ENCODE data around the gene GMNN.
"Not testable (repeated sequence)": the region's sequence is repeated elsewhere in the genome, so short reads cannot be mapped to it uniquely, and the experiment has no call there.

The GMNN gene

GRCh38 chr6:24763578-24763977 lies 11.2 kb upstream of the GMNN start:
- Histone ChIP-seq H3K9me3 (ENCODE audit: insufficient read depth, low read depth, low read length) (no peaks in the 10 kb centered on the region), H3K9ac (ENCODE audit: low read depth, low read length) (no peak overlapping the region), H3K4me3 (ENCODE audit: low read length) (no peak overlapping the region), H3K27me3 (ENCODE audit: insufficient read depth, low read length) (no peaks in the 10 kb centered on the region), H3K4me1 (ENCODE audit: insufficient read depth, low read length) (no peaks in the 10 kb centered on the region), H3K27ac (ENCODE audit: low read depth, low read length) (no peak overlapping the region), H3K36me3 (ENCODE audit: insufficient read depth, low read length) (no peaks in the 10 kb centered on the region)
- 87% methylated on average over 3 of the region's 3 CpGs for WGBS

GRCh38 chr6:24764833-24765828 lies 9.6 kb upstream of the GMNN start:
- H3K9ac ChIP-seq (ENCODE audit: low read depth, low read length); H3K4me3 ChIP-seq (ENCODE audit: low read length): not testable (repeated sequence)
- 94% methylated on average over 20 of the region's 20 CpGs for WGBS

GRCh38 chr6:24765968-24766367 lies 8.8 kb upstream of the GMNN start:
- H3K9me3 ChIP-seq (ENCODE audit: insufficient read depth, low read depth, low read length); H3K36me3 ChIP-seq (ENCODE audit: insufficient read depth, low read length); H3K4me1 ChIP-seq (ENCODE audit: insufficient read depth, low read length); H3K27me3 ChIP-seq (ENCODE audit: insufficient read depth, low read length); H3K4me3 ChIP-seq (ENCODE audit: low read length); H3K9ac ChIP-seq (ENCODE audit: low read depth, low read length); H3K27ac ChIP-seq (ENCODE audit: low read depth, low read length): not testable (repeated sequence)
- 97% methylated on average over 25 of the region's 26 CpGs for WGBS

More at GRCh38 chr6:24764833-24765828, 9.6 kb upstream of the GMNN start:
- not testable (repeated sequence) for H3K36me3 ChIP-seq (ENCODE audit: insufficient read depth, low read length); H3K4me1 ChIP-seq (ENCODE audit: insufficient read depth, low read length); H3K27ac ChIP-seq (ENCODE audit: low read depth, low read length); H3K27me3 ChIP-seq (ENCODE audit: insufficient read depth, low read length); H3K9me3 ChIP-seq (ENCODE audit: insufficient read depth, low read depth, low read length)

- no peaks in the 10 kb centered on the region for H3K9me3 ChIP-seq (ENCODE audit: insufficient read depth, low read depth, low read length)
- H3K9ac ChIP-seq (ENCODE audit: low read depth, low read length), result no peak overlapping the region
- no peaks in the 10 kb centered on the region for H3K27me3 ChIP-seq (ENCODE audit: insufficient read depth, low read length)
- 87% methylated on average over 7 of the region's 9 CpGs for WGBS
- no peak overlapping the region for H3K4me3 ChIP-seq (ENCODE audit: low read length)
- H3K36me3 ChIP-seq (ENCODE audit: insufficient read depth, low read length), result no peaks in the 10 kb centered on the region
- no peaks in the 10 kb centered on the region for H3K4me1 ChIP-seq (ENCODE audit: insufficient read depth, low read length)
- no peak overlapping the region for H3K27ac ChIP-seq (ENCODE audit: low read depth, low read length)
Measured at GRCh38 chr6:24766680-24767462, 7.9 kb upstream of the GMNN start.

GRCh38 chr6:24768361-24768760 lies 6.4 kb upstream of the GMNN start:
- H3K9me3 ChIP-seq (ENCODE audit: insufficient read depth, low read depth, low read length), result no peaks in the 10 kb centered on the region
- H3K4me3 ChIP-seq (ENCODE audit: low read length), result no peak overlapping the region
- H3K27ac ChIP-seq (ENCODE audit: low read depth, low read length), result no peak overlapping the region
- no peaks in the 10 kb centered on the region for H3K4me1 ChIP-seq (ENCODE audit: insufficient read depth, low read length)
- no peak overlapping the region for H3K9ac ChIP-seq (ENCODE audit: low read depth, low read length)
- no peaks in the 10 kb centered on the region for H3K36me3 ChIP-seq (ENCODE audit: insufficient read depth, low read length)
- WGBS, result 94% methylated on average over 5 of the region's 5 CpGs
- no peaks in the 10 kb centered on the region for H3K27me3 ChIP-seq (ENCODE audit: insufficient read depth, low read length)

- Histone ChIP-seq H3K27ac (ENCODE audit: low read depth, low read length) (peak overlapping the region; percentile 99), H3K4me3 (ENCODE audit: low read length) (peak overlapping the region; percentile 94), H3K9ac (ENCODE audit: low read depth, low read length) (peak overlapping the region; percentile 99), H3K36me3 (ENCODE audit: insufficient read depth, low read length) (peaks cover 45% of the 10 kb centered on the region), H3K27me3 (ENCODE audit: insufficient read depth, low read length) (no peaks in the 10 kb centered on the region), H3K4me1 (ENCODE audit: insufficient read depth, low read length) (peaks cover 19% of the 10 kb centered on the region), H3K9me3 (ENCODE audit: insufficient read depth, low read depth, low read length) (no peaks in the 10 kb centered on the region)
- WGBS, result 6% methylated on average over 20 of the region's 20 CpGs
Measured at GRCh38 chr6:24775520-24776058, 852 bp downstream of the GMNN start.

- H3K27me3 ChIP-seq (ENCODE audit: insufficient read depth, low read length), result no peaks in the 10 kb centered on the region
- H3K4me3 ChIP-seq (ENCODE audit: low read length), result peak overlapping the region; percentile 94
- no peaks in the 10 kb centered on the region for H3K9me3 ChIP-seq (ENCODE audit: insufficient read depth, low read depth, low read length)
- peaks cover 61% of the 10 kb centered on the region for H3K36me3 ChIP-seq (ENCODE audit: insufficient read depth, low read length)
- no peak overlapping the region for H3K9ac ChIP-seq (ENCODE audit: low read depth, low read length)
- no peak overlapping the region for H3K27ac ChIP-seq (ENCODE audit: low read depth, low read length)
- WGBS, result 92% methylated on average over 1 of the region's 1 CpG
- H3K4me1 ChIP-seq (ENCODE audit: insufficient read depth, low read length), result peaks cover 19% of the 10 kb centered on the region
Measured at GRCh38 chr6:24777227-24777626, 2.5 kb downstream of the GMNN start.

- H3K4me3 ChIP-seq (ENCODE audit: low read length), result no peak overlapping the region
- 96% methylated on average over 1 of the region's 1 CpG for WGBS
- peaks cover 70% of the 10 kb centered on the region for H3K36me3 ChIP-seq (ENCODE audit: insufficient read depth, low read length)
- peaks cover 19% of the 10 kb centered on the region for H3K4me1 ChIP-seq (ENCODE audit: insufficient read depth, low read length)
- no peaks in the 10 kb centered on the region for H3K27me3 ChIP-seq (ENCODE audit: insufficient read depth, low read length)
- no peak overlapping the region for H3K9ac ChIP-seq (ENCODE audit: low read depth, low read length)
- no peaks in the 10 kb centered on the region for H3K9me3 ChIP-seq (ENCODE audit: insufficient read depth, low read depth, low read length)
- H3K27ac ChIP-seq (ENCODE audit: low read depth, low read length), result no peak overlapping the region
Measured at GRCh38 chr6:24778121-24778520, 3.4 kb downstream of the GMNN start.

- peaks cover 77% of the 10 kb centered on the region for H3K36me3 ChIP-seq (ENCODE audit: insufficient read depth, low read length)
- H3K27ac ChIP-seq (ENCODE audit: low read depth, low read length), result no peak overlapping the region
- peaks cover 19% of the 10 kb centered on the region for H3K4me1 ChIP-seq (ENCODE audit: insufficient read depth, low read length)
Measured at GRCh38 chr6:24778878-24779277, 4.1 kb downstream of the GMNN start.

GRCh38 chr6:24779416-24780016 lies 4.8 kb downstream of the GMNN start:
- peaks cover 84% of the 10 kb centered on the region for H3K36me3 ChIP-seq (ENCODE audit: insufficient read depth, low read length)
- H3K9me3 ChIP-seq (ENCODE audit: insufficient read depth, low read depth, low read length), result no peaks in the 10 kb centered on the region
- no peaks in the 10 kb centered on the region for H3K27me3 ChIP-seq (ENCODE audit: insufficient read depth, low read length)
- no peak overlapping the region for H3K27ac ChIP-seq (ENCODE audit: low read depth, low read length)
- H3K4me1 ChIP-seq (ENCODE audit: insufficient read depth, low read length), result peaks cover 15% of the 10 kb centered on the region; the same call in 1 of the 2 replicates
- no peak overlapping the region for H3K9ac ChIP-seq (ENCODE audit: low read depth, low read length)
- 89% methylated on average over 2 of the region's 3 CpGs for WGBS
- H3K4me3 ChIP-seq (ENCODE audit: low read length), result no peak overlapping the region

More at GRCh38 chr6:24778878-24779277, 4.1 kb downstream of the GMNN start:
- Histone ChIP-seq H3K9ac (ENCODE audit: low read depth, low read length) (no peak overlapping the region), H3K9me3 (ENCODE audit: insufficient read depth, low read depth, low read length) (no peaks in the 10 kb centered on the region), H3K27me3 (ENCODE audit: insufficient read depth, low read length) (no peaks in the 10 kb centered on the region), H3K4me3 (ENCODE audit: low read length) (no peak overlapping the region)
